IPS DF 19.7 (cell line): ENCODE data around the gene NAALADL2.
"Not testable (repeated sequence)": the region's sequence is repeated elsewhere in the genome, so short reads cannot be mapped to it uniquely, and the experiment has no call there.

Experiments used
- DNase-seq: peaks from one replicate; pipeline ENCODE4 v3.0.0-alpha.2; 2013; ENCODE audit warnings: low read depth, low spot score

Gene NAALADL2

GRCh38 chr3:175835763-175836162 is 976.6 kb downstream of the NAALADL2 start:
- not testable (repeated sequence) for DNase-seq

- DNase-seq, result no peak
Measured at GRCh38 chr3:175836617-175837016, 977.5 kb downstream of the NAALADL2 start.

GRCh38 chr3:175837962-175838361 is 978.8 kb downstream of the NAALADL2 start:
- DNase-seq, result no peak

- no peak for DNase-seq
Measured at GRCh38 chr3:175839366-175840005, 980.4 kb downstream of the NAALADL2 start.

GRCh38 chr3:175851541-175851940 is 992.4 kb downstream of the NAALADL2 start:
- DNase-seq, result no peak

GRCh38 chr3:175852560-175852959 is 993.4 kb downstream of the NAALADL2 start:
- DNase-seq, result no peak

- no peak for DNase-seq
Measured at GRCh38 chr3:175857666-175858270, 998.6 kb downstream of the NAALADL2 start.
